Parathyroid adenoma (tissue), 2 donors: Measurements from ENCODE around the gene MBNL2.

ENCODE experiments used
- H2AFZ ChIP-seq: fragments of 300-600 bp; sonication (generic); one replicate; pipeline ENCODE4 v1.7.0; 2017; ENCODE audit warnings: antibody characterized with exemption, mild to moderate bottlenecking
- H3K27ac ChIP-seq: fragments of 300-600 bp; sonication (generic); one replicate; pipeline ENCODE4 v1.7.0; 2017
- H3K27me3 ChIP-seq: fragments of 300-600 bp; sonication (generic); one replicate; pipeline ENCODE4 v1.7.0; 2017; ENCODE audit warnings: low read length; ENCODE audit not compliant: control insufficient read depth, insufficient read depth
- H3K36me3 ChIP-seq: fragments of 300-600 bp; sonication (generic); one replicate; pipeline ENCODE4 v1.7.0; 2017; ENCODE audit warnings: low read length; ENCODE audit not compliant: control insufficient read depth, insufficient read depth
- H3K4me1 ChIP-seq: fragments of 300-600 bp; sonication (generic); one replicate; pipeline ENCODE4 v1.7.0; 2017; ENCODE audit warnings: control low read depth
- H3K4me2 ChIP-seq: fragments of 300-600 bp; sonication (generic); one replicate; pipeline ENCODE4 v1.7.0; 2017; ENCODE audit warnings: low read length
- H3K4me3 ChIP-seq: fragments of 300-600 bp; sonication (generic); one replicate; pipeline ENCODE4 v1.7.0; 2017; ENCODE audit warnings: low read depth, low read length
- H3K79me2 ChIP-seq: fragments of 300-600 bp; sonication (generic); one replicate; pipeline ENCODE4 v1.7.0; 2017; ENCODE audit warnings: control low read depth
- H3K9ac ChIP-seq: fragments of 300-600 bp; sonication (generic); one replicate; pipeline ENCODE4 v1.7.0; 2017; ENCODE audit warnings: mild to moderate bottlenecking
- H3K9me3 ChIP-seq: fragments of 300-600 bp; sonication (generic); one replicate; pipeline ENCODE4 v1.7.0; 2017; ENCODE audit warnings: low read length; ENCODE audit not compliant: control insufficient read depth
- TF ChIP-seq, protein P1 (sequence below): fragments of 300-600 bp; sonication (generic); IDR thresholded peaks from one replicate; pipeline ENCODE4 v1.7.0; 2017; ENCODE audit warnings: antibody characterized with exemption, mild to moderate bottlenecking
- donor health status: primary hyperparathyroidism.

MBNL2 gene

DNA sequence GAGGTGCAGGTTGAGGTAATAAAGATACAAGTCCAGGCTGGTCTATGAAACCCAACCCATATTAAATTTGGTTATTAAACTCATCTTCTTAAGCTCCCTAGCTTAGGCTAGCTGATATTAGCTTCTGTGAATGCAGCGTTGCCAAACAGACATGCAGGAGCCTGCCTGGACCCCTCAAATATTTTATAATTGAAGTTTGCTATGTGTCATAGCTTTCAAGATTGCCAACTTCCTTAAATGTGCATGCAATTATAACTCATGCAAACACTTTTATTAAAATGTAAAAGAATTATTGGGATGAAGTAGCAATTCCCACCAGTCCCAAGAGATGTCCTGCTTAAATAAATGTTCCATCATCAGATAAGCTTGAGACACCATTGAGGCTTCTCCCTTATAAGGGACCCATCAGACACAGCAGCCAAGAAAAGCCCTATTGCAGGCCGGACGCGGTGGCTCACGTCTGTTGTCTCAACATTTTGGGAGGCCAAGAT, 51.3 kb downstream of the MBNL2 start:
- no peak overlapping the region for H3K4me2 ChIP-seq
- no peak overlapping the region for H2AFZ ChIP-seq
- TF ChIP-seq, protein P1, sequence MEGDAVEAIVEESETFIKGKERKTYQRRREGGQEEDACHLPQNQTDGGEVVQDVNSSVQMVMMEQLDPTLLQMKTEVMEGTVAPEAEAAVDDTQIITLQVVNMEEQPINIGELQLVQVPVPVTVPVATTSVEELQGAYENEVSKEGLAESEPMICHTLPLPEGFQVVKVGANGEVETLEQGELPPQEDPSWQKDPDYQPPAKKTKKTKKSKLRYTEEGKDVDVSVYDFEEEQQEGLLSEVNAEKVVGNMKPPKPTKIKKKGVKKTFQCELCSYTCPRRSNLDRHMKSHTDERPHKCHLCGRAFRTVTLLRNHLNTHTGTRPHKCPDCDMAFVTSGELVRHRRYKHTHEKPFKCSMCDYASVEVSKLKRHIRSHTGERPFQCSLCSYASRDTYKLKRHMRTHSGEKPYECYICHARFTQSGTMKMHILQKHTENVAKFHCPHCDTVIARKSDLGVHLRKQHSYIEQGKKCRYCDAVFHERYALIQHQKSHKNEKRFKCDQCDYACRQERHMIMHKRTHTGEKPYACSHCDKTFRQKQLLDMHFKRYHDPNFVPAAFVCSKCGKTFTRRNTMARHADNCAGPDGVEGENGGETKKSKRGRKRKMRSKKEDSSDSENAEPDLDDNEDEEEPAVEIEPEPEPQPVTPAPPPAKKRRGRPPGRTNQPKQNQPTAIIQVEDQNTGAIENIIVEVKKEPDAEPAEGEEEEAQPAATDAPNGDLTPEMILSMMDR, result no peak
- no peaks in the 10 kb centered on the region for H3K27me3 ChIP-seq
- H3K4me3 ChIP-seq, result no peak overlapping the region
- H3K27ac ChIP-seq, result no peak overlapping the region
- no peaks in the 10 kb centered on the region for H3K4me1 ChIP-seq
- peaks cover 18% of the 10 kb centered on the region for H3K79me2 ChIP-seq
- no peak overlapping the region for H3K9ac ChIP-seq
- H3K9me3 ChIP-seq, result no peaks in the 10 kb centered on the region
- no peaks in the 10 kb centered on the region for H3K36me3 ChIP-seq

DNA sequence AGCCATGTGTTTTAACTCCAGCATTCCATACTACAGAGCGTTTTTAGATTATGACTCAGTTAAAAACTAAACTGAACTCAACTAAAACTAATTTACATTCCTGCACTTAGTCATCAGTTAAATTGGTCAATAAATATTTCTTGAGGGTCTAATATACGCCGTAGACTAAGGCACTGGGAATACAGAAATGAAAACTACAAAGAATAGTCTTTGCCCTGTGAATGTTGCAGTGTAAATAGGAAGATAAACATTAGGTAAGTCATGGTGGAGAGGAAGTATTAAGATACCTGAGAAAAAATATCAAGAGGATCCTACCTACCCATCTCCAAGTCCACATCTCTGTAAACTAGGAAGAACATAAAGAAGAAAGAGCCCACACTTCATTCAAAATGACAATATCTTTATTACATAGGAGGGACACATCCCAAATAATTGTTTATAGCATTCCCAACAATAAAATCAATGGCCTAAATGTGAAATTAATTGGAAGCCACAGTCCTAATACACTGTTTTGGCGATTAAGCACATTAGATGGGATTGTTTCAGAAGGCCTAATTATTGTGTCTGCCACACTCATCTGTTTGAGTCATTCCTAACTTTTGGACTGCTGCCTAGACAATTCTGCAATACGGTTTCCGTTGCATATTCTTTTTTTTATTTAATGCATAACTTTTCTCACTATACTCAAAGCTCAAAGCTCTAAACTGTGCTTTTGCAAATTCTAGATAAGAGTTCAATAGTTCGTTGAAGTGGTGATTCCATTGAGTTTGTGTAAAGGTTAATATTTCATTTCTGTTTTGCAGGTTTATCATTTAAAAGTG, 52.9 kb downstream of the MBNL2 start:
- Histone ChIP-seq H3K4me1 (no peaks in the 10 kb centered on the region), H3K4me3 (no peak overlapping the region), H3K9ac (no peak overlapping the region), H3K9me3 (no peaks in the 10 kb centered on the region), H3K36me3 (no peaks in the 10 kb centered on the region), H2AFZ (no peak overlapping the region), H3K27ac (no peak overlapping the region), H3K27me3 (no peaks in the 10 kb centered on the region), H3K79me2 (peaks cover 13% of the 10 kb centered on the region), H3K4me2 (no peak overlapping the region)
- TF ChIP-seq, protein P1, result no peak

DNA sequence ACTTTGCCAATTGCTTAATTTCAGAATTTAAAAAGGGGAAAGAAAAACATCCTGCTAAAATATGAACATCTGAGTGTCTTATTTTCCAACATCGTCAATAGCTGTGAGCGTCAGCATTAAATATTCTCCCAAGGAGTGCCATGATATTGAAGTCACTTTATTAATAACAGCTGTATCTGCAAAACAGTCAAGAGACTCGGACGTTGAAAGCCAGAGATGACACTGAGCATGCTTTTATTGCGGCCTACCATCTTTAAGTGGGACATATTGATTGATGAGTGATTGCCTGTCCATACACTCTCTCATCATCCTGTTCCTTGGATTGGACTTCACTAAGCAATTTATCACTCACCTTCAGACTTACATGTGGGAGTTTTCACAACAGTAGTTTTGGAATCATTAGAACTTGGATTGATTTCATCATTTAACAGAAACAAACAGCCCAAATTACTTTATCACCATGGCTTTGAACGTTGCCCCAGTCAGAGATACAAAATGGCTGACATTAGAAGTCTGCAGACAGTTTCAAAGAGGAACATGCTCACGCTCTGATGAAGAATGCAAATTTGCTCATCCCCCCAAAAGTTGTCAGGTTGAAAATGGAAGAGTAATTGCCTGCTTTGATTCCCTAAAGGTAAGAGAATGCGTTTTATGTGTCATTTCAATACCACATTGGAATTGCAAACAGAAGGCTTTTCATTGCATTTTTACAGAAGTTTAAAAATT, 53.8 kb downstream of the MBNL2 start:
- Histone ChIP-seq H3K9me3 (no peaks in the 10 kb centered on the region), H3K4me3 (no peak overlapping the region), H3K4me1 (no peaks in the 10 kb centered on the region), H3K4me2 (no peak overlapping the region), H3K27ac (no peak overlapping the region), H3K79me2 (peaks cover 15% of the 10 kb centered on the region), H2AFZ (no peak overlapping the region), H3K9ac (no peak overlapping the region), H3K27me3 (no peaks in the 10 kb centered on the region), H3K36me3 (no peaks in the 10 kb centered on the region)
- TF ChIP-seq, protein P1, result no peak

DNA sequence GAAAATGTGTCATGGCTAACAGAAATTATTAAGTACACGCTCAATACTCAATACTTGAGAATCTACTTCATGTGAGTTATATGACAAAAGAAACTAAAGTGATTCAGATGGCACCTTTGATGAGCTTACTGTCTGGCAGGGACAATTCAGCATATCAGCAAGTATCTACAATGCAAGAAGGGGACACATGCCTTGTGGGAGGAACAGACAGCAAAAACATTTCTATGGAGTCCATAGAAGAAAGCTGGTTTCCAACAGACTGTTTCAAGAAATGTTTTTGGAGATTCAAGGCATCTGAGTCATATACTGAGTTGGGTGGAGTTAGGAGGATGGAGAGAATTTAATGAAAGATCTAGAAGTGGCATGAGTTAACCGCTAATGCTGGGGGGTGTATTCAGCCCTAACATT, 54.7 kb downstream of the MBNL2 start:
- Histone ChIP-seq H3K9ac (no peak overlapping the region), H3K79me2 (peaks cover 14% of the 10 kb centered on the region), H3K27me3 (no peaks in the 10 kb centered on the region), H3K4me1 (no peaks in the 10 kb centered on the region), H3K27ac (no peak overlapping the region), H3K9me3 (no peaks in the 10 kb centered on the region), H3K36me3 (no peaks in the 10 kb centered on the region), H3K4me2 (no peak overlapping the region), H2AFZ (no peak overlapping the region), H3K4me3 (no peak overlapping the region)
- TF ChIP-seq, protein P1, result no peak
